NCI-H524 (cell line): Measurements from ENCODE around the gene ATG10.

Experiments
- DNase-seq, 2 experiments: peaks; one replicate each; lab custom pipeline; 2025; lab: John Stamatoyannopoulos, UW

ATG10 gene

DNA sequence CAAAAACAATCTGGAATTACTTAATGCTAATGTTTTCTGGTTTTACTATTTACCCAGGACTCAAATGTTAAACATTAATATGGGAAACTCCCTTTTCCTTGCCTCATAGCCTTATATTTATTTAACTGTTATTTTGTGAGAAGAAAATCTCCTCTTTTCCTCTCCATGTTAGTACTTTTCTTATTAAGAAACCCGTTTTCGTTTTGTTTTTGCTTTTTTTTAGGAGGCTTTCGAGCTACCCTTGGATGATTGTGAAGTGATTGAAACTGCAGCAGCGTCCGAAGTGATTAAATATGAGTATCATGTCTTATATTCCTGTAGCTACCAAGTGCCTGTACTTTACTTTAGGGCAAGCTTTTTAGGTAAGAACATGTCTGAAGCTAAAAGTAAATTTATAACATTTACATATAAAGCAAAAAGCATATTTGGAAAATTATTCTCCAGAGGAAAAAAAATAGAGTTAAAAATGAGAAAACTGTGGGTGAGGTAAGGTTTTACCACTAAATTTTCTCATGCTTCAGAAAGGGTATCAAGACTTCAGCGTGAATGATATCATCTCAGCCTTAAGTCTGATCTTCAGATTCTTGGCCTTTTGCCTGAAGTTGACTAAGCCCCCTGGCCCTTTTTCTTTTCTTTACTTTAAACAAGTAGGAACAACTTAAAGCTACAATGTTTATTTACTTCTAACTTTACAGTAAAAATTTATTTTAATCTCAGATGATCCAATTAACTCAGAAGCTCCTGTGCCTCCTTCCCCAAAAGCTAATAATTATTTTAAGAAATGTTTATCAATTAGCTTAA is 192.6 kb downstream of the ATG10 start:
- no peak for DNase-seq

DNA sequence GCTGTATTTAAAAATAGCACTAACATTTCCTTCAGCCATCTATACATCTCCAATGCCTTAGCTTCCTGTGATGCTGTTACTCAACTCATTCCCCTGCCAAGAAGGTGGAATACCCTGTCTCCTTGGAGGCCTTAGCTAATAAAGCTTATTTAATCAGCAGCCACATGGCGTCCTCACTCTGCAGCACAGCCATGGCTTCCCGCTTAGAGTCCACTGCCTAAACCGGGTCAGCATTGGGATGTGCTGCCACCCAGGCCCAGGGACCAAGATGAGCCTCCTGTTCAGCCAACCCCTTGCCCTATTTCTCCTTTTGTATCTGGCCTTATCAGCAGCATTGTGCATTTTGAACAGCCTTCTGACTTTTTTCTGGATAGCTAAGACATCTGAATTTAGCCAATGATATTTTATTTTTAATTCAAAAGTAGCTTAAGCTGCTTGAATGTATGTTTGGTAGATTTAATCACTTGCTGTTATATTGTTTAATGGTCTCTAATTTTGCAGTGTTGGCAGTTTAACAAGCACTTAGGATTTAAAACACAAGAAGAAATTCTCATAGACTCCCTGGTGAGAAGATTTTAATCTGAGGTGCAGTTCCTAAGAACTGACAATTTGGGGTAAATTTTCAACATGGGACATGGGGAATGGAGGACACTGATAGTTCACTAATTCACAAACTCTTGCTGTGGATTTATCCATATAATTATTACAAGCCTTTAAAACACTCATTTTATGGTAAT is 193.3 kb downstream of the ATG10 start:
- DNase-seq: peak; percentile 86 to 93

DNA sequence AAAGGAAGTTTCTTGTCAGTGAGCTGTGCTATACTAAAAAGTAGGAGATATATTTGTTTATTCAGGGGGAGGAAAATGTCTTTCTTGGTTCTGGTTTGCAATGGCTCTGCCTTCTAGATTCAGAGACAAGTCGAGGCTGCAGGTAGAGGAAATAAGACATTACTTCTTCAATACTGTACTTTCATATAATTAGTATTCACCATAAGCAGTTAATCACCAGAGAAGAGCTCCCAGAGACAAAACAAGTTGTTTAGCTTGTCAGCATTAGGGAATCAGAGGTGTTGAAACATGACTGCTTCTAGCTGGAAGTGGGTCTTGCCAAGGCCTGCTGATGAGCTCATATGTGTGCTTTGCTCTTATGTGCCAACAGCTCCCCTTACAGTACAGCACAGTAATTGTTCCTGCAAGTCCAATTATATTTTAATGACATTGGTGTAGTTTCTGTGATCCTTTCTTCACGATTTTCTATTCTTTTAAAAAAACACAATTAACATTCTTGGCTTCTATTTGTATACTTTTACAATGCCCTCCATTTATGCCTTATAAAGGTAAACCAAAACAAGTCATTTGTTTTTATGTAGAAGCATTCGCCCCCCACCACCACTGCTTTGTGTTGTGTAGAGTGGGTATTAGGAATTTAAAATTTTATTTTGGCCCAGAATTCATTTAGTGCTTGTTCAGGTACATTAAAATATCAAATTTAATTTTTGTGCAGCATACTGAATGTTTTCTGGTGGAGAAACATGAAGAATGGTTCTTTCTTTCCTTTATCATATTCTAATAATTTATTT is 194.1 kb downstream of the ATG10 start:
- DNase-seq: peak; percentile 62 to 88

DNA sequence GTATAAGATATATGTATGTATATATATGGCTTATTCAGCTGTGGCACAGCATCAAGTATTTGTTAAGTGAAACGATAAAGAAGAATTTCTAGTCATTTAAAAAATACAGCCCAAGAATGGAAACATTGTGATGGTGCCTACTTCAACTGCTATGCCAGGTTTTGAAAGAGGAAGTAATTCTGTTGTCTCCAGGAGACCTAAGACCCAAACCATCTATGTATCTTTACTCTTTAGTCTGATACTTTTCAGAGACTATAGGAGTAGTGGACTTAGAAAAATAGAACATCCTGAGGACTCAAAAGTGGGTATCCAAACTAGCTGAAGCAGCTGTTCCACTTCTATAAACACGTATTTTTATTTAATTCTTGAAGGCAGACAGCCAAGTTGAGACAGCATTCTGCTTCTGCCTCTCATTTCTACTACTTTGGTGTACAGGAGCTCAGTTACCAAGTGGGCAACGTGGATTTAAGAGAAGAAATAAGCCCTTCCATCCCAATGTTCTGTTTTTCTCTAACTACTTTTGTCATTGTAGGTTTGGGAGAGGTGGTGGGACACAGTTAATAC is 195.6 kb downstream of the ATG10 start:
- no peak for DNase-seq

DNA sequence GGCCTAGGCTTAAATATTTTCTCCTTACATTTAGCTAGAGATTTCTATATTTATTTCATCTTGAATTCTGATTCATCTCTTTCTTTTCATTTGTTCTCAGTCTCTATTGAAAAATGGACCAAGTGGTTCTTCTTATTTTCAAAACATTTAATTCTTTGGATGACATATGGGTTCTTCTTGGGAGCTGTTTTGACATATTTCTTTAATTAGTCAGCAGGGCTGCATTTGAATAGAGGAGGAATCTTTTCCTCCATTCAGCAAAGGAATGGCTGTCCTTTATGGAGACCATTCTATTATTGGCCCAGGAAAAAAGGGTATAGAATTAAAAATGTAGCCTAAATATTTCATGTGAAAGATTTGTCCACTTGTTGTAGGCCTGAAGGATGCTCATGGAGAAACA is 196.5 kb downstream of the ATG10 start:
- no peak for DNase-seq

DNA sequence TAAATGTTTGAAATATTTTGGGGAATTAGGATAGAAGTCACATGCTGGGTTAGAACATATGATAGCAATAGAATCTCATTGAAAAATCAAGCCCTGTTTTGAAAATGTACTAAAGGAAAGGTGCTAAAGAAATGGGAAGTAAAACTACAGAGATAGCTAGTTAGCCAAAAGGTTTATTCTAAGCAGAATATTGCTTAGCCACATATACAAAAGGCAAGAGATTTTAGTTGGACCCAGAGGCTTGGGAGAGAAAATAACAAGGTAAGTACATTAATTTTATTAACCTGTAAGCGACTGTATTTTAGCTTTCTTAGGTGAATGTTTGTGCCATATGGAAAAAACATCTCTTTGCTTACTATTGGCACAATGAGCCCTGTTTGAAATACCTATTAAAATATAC is 198.1 kb downstream of the ATG10 start:
- no peak for DNase-seq

DNA sequence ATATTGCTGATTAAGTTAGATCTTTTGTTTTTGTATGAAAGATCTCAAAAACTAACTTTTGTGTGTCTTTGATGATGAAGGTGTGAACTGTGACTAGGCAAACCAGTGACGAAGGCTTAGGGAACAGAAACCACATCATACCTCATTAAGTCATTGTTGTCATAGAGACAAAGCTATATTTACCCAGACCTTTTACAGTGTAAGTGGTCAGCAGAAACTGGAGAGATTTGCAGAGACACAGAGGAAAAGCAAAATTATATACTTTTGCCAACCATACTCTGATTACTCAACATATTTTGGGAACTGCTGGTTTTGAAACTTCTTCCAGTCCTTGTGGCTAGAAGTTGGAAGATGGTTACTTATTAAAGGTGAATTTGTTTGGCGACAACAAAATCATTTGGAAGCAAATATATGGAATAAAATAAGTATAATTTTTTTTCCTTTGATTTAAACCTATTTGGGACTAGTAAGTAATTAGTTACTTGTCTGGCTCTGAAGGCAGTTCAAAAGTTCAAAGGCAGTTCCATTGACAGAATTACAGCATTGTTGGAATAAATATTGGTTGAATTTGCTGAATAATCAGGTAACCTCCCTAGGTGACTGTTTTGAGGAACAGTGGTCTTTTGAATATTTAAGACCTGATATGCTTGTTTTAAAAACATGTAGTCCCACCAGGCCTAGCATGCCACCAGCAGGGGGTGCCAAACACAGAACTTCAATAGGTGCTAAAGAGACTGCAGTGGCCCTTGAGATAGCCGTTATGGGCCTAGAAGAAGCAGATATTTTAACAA is 202.5 kb downstream of the ATG10 start:
- peak in 1 of 2 experiments; percentile 50 for DNase-seq

DNA sequence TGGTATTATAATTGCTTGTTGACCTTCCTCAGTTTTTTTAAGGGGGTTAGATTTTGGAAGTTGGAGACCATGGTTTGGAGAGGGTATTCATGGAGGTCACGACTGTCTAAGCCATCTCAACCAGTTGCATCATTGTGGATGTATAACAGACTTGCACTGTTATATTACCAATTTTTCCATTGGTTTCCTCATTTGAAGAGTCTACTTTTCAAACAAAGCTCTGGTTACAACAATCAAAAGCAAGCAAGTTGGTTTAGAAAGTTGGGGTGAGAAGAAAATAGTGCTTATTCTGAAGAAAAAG is 203.0 kb downstream of the ATG10 start:
- DNase-seq: no peak

DNA sequence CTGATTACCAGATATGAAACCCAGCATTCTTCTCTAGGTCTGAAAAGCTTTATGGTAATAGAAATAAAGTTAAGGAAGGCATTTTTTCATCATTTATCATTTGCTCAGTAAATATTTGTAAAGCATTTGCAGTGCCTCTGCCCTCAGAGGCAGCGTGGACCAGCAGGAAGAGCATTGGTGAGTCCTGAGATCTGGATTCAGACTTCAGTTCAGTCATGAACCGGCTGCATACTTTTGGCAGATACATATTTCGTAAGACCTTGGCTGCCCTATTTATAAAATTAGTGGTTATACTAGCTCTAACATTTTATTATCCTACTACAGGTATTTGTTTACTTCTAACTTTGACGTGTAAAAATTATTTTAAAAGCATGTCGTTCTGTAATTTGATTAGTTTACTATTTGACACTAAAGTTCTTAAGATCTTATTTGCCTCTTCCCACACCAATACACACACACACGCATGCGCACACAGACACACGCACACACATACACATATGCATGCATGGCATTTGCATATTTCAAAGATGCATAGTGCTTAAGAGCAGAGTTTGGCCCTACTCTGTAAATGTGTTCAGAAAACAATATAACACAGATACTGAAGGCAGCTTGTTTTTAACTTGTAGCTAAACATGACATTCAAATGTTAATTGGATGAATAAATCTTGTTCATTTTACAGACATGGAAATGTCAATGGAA is 204.4 kb downstream of the ATG10 start:
- no peak for DNase-seq

DNA sequence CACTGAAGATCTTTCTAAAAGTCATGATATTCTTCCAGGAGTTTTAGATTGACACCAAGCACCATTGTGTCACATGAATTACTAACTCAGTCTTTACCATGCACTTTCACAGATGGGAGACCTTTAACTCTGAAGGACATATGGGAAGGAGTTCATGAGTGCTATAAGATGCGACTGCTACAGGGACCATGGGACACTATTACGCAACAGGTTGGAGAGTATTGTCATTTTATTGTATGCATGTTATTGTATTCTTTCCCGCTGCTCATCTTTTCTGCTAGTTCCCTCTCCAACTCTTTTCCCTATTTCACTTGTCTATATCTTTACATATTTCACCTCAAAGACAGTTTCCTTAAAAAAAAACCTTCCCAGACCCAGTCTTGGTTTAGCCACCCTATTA is 206.6 kb downstream of the ATG10 start:
- DNase-seq: no peak

DNA sequence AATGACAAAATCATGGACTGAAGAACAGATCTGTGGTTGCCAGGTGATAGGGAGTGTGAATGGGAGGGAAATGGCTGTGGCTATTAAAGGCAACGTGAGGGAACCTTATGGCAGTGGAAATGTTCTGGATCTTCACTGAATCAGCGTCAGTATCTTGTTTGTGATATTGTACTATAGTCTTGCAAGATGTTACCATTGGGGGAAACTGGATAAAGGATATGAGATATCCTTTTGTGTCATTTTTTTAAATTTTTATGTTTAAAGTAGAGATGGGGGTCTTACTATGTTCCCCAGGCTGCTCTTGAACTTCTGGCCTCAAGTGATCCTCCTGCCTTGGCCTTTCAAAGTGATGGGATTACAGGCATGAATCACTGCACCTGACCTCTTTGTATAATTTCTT is 210.8 kb downstream of the ATG10 start:
- DNase-seq: no peak

DNA sequence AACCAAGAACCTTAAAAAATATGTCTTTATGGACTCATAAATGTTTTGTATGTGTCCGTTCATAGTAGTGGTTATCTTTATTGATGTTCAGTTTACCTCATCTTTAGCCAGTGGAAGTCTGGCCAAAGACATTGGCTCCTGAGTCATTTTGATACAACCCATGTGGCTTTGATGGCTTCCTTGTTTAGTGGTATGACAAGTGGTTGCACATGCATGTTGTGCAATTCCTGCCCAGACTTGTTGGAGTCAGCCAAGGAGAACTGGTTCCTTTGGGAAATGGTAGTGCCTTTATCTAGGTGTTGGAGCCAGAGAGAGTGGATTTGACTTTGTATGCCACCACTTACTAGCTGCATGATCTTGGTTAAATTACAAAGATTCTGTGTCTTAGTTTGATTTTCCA is 212.0 kb downstream of the ATG10 start:
- DNase-seq: no peak

DNA sequence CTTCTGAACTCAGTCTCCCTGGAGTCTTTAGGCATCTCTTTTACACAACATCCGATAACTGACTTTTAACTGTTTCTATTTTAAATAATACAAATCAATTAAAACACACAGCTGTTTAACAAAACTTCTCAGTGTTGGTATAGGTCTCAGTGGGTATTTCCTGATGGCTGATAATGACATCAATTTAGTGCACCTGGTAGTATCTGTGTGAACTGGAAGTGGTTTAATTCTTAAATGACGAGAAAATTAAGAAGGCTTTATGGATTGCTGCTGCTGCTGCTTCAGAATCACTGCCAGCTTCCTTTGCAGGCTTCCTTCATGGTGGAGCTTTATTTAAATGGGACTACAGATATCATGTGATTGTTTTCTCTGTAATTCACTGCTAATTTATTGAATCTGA is 214.0 kb downstream of the ATG10 start:
- no peak for DNase-seq

DNA sequence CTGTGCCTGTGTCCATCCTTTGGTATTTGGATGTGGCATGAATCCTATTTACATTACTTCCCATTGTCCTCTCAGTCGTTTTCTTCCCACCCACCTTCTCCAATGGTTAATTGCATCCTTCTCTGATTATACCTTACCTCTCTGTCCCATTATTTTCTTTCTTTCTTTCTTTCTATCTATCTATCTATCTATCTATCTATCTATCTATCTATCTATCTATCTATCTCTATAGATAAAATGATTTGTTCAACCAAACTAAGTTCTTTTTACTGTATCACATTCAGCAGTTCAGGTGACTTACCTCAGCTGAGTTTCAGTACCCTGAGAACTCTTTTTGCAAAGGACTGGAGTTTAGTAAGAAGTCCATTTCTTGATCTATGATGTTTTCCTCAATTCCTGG is 225.7 kb downstream of the ATG10 start:
- no peak for DNase-seq

DNA sequence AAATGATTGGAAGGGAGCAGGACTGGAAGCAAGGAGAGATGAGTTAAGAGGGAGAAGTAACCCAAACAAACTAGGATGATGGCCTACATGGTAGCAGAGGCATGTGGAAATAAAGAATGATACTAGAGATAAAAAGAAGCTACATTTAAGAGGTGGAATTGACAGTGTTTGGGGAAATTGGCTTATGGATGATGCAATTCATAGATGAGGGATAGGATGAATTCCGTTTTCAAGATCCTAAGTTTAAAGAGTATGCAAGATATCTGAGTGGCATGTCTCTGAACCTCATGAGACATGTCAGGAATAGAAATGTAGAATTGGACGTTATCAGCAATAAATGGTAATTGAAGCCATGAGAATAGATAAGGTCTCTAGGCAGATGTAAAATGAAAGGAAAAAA is 232.7 kb downstream of the ATG10 start:
- DNase-seq: no peak

DNA sequence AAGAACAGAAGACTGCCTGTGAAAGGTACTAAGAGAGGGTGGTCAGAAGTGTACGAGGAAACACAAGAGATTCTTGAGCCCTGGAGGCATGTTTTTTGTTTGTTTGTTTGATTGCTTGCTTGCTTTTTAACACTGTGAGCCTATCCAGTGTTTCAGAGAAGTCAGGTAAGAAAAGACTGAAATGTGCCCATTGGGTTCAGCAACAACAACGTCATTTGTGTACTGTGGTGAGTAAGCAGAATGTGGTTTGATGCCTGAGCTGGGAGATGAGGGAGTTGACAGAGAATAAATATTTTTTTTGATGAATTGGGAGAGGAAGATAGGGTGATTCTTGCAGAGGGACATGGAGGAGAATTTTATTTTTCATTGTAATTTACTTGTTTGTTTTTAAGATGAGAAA is 233.2 kb downstream of the ATG10 start:
- no peak for DNase-seq

DNA sequence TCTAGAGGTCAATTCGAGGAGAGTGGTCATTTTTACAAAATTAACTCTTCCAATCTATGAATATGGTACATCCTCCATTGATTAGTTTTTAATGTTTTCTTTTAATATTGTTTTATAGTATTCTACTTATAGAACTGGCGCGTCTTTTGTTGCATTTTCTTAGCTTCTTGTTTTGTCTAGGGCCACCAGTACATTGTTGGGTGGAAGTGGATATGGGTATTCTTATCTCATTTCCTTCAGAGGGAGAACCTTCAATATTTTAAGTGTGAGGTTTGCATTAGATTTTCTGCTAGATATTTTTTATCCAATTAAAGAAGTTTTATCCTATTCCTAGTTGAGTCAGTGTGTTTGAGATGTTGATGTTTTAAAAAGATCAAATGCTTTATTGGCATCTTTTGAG is 236.5 kb downstream of the ATG10 start:
- no peak for DNase-seq

DNA sequence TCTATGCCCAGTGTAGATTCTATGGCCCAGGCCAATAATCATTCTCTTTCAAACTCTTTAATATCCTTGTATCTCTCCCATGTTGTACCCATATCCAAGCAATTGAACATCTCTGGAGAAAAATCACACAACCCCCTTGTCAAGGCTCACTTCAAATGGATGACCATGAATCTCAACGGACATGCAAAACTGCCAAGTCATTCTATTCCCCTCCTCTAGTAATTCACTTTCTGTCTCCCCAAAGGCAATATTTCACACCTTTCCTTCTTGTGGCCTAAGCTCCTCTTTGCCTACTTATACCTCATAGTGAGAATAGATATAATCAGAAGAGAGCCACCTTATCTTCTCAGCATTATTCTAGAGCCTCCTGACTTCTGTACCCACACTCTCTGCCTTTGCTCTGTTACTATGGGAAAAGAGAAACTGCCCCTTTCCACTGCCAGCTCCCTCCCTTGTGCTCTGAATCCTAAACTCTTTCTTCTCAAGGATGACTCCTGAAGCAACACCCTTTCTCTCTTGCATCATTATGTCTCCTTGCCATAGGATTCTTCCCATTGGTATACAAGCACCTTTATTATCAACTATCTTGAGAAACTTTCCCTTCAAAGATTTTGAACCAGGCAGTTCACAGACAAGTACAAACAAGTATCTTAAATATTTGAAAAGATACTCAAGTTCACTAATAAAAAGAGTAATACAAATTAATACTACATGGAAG is 240.2 kb downstream of the ATG10 start:
- DNase-seq: no peak

DNA sequence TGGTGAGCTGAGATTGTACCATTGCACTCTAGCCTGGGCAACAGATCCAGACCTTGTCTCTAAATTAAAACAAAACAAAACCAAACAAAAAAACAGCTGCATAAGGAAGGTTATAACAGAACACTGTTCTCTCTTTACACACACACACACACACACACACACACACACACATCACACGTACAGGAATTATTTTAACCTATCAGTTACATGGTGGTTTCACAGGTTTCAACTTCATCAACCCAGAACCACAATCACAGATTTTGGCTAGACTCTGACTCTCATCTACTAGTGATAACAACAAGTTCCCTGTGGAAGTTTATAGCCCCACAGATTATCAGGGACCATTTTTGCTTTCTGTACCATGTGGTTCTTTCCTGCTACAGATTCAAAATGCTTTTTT is 246.1 kb downstream of the ATG10 start:
- no peak for DNase-seq

DNA sequence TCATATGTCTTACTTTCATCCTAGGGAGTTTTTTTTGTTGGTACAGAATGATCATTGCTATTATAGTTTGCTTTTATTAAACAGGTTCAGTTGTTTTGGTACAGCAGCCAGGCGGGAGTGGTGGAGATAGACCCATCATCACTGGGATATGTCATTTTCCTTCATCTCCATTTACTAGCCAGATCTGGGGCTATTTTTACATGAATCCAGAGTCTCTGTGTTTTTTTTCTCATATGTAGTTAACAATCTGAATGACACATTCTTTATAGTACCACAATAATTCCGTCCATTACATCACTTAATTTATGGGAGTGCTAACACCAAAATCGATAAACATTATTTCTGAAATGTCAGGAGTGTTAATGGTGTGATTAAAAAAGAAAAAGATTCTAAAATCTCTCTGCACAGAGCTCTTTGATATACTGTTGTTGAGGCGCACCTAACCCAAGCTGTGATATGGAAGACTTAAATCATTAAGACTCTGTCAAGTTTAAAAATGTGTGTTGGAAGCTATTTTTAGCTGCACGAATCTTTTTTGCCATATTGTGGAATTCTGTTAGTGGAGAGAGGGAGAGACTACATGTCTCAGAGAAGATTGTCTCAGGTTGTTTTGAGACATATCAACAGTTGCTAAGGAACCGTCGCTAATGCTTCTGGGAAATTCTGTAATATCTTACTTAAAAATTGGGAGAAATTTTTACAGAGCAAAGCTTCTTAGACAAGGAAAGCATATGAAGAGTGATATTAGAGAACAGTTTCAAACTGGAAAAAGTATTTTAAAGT is 246.7 kb downstream of the ATG10 start:
- DNase-seq: no peak
